Epithelial cell of proximal tubule (primary cell): ENCODE results near the gene PSMC6. TPM values are rescaled to one million over a fixed set of nuclear protein-coding genes. Genes with fewer than 3 reads are reported as not detected.
A peak's percentile ranks its signal among the peaks of the same experiment; 100 is the strongest.

ENCODE experiments used
- DNase-seq: peaks from one replicate; pipeline ENCODE4 v3.0.0-alpha.2; 2011; ENCODE audit warnings: low read depth
- H3K4me3 ChIP-seq: 2 replicates; pipeline ENCODE4 v1.5.1; 2011; ENCODE audit warnings: low read depth, mild to moderate bottlenecking, low read length
- CTCF ChIP-seq: conservative IDR thresholded peaks from 2 replicates; pipeline ENCODE4 v1.5.1; 2012; ENCODE audit warnings: low read depth, mild to moderate bottlenecking, low read length
- total RNA-seq: library from RNA; depleted of rRNA; stranded (reverse); fragments of >200 nt; gene quantifications from 2 replicates; pipeline ENCODE4 v1.2.3, GENCODE V29; 2015

PSMC6 gene
- total RNA-seq, 1 donor from 2014 or later, result 102 TPM

- DNase-seq, result no peak
- no peak for TF ChIP-seq CTCF
- H3K4me3 ChIP-seq, result no peak overlapping the region
These were observed 22.9 kb upstream of the PSMC6 start for GRCh38 chr14:52683985-52684520.

GRCh38 chr14:52686176-52686575 is 20.8 kb upstream of the PSMC6 start:
- DNase-seq, result no peak
- no peak overlapping the region for H3K4me3 ChIP-seq
- TF ChIP-seq CTCF, result no peak

- DNase-seq, result no peak
- H3K4me3 ChIP-seq, result no peak overlapping the region
- TF ChIP-seq CTCF, result no peak
These were observed 15.8 kb upstream of the PSMC6 start for GRCh38 chr14:52690983-52691760.

- no peak for DNase-seq
- no peak overlapping the region for H3K4me3 ChIP-seq
- TF ChIP-seq CTCF, result no peak
These were observed 14.6 kb upstream of the PSMC6 start for GRCh38 chr14:52692248-52692962.

- H3K4me3 ChIP-seq, result peak overlapping the region; percentile 16
- no peak for TF ChIP-seq CTCF
- no peak for DNase-seq
These were observed 14.0 kb upstream of the PSMC6 start for GRCh38 chr14:52693036-52693435.

- peak overlapping the region; percentile 16 for H3K4me3 ChIP-seq
These were observed 13.5 kb upstream of the PSMC6 start for GRCh38 chr14:52693532-52693931.

More at GRCh38 chr14:52693532-52693931, 13.5 kb upstream of the PSMC6 start:
- no peak for DNase-seq
- no peak for TF ChIP-seq CTCF
